WTC11 (cell line): ENCODE measurements around the gene RTKN2. TPM values are rescaled to one million over a fixed set of nuclear protein-coding genes. Genes with fewer than 3 reads are reported as not detected.

Source experiments
- ATAC-seq: fragments of 200-7000 bp; cut with Tn5 transposase; 2 replicates; pipeline ENCODE4 v1.10.0; 2021; ENCODE audit warnings: mild to moderate bottlenecking, moderate library complexity
- CTCF ChIA-PET: fragments of 300-600 bp; sonication (Branson Sonifier 250); formaldehyde crosslinking; loops from one replicate; lab custom pipeline; 2021; ENCODE audit warnings: antibody characterized with exemption; lab: Charles Lee
- POLR2A ChIA-PET: fragments of 350-600 bp; sonication (Branson Sonifier 250); formaldehyde crosslinking; loops from one replicate; lab custom pipeline; 2021; ENCODE audit warnings: antibody characterized with exemption; lab: Charles Lee
- DNase-seq: peaks from one replicate; pipeline ENCODE4 v3.0.0; 2021; ENCODE audit warnings: low spot score
- H3K27ac Mint-ChIP-seq: 2 replicates; pipeline ENCODE4 v1.8.0; 2021; ENCODE audit warnings: mixed read lengths
- H3K27me3 Mint-ChIP-seq: 2 replicates; pipeline ENCODE4 v1.8.0; 2021; ENCODE audit warnings: low read depth, mild to moderate bottlenecking, moderate library complexity, mixed read lengths
- H3K36me3 Mint-ChIP-seq: 2 replicates; pipeline ENCODE4 v1.8.0; 2021; ENCODE audit warnings: mixed read lengths
- H3K4me1 Mint-ChIP-seq: 2 replicates; pipeline ENCODE4 v1.8.0; 2022; ENCODE audit warnings: mixed read lengths
- H3K4me3 Mint-ChIP-seq: 2 replicates; pipeline ENCODE4 v1.8.0; 2021; ENCODE audit warnings: mild to moderate bottlenecking, moderate library complexity, mixed read lengths
- H3K9me3 Mint-ChIP-seq: 2 replicates; pipeline ENCODE4 v1.8.0; 2021; ENCODE audit warnings: mixed read lengths
- JUN ChIP-seq: sonication (generic); formaldehyde crosslinking; IDR thresholded peaks from 2 replicates; pipeline ENCODE4 v1.8.0; 2023; ENCODE audit warnings: mild to moderate bottlenecking, missing genetic modification reagents
- KAT7 ChIP-seq: sonication (generic); formaldehyde crosslinking; IDR thresholded peaks from 2 replicates; pipeline ENCODE4 v1.8.1; 2023; ENCODE audit warnings: missing genetic modification reagents, mild to moderate bottlenecking, borderline replicate concordance
- NFE2L1 ChIP-seq: sonication (generic); formaldehyde crosslinking; IDR thresholded peaks from 2 replicates; pipeline ENCODE4 v1.8.1; 2023; ENCODE audit warnings: missing genetic modification reagents
- NR1H2 ChIP-seq: sonication (generic); formaldehyde crosslinking; IDR thresholded peaks from 2 replicates; pipeline ENCODE4 v1.9.0; 2021; ENCODE audit warnings: mild to moderate bottlenecking, moderate library complexity, missing genetic modification reagents
- RELA ChIP-seq: sonication (generic); formaldehyde crosslinking; IDR thresholded peaks from 2 replicates; pipeline ENCODE4 v1.8.1; 2022; ENCODE audit warnings: missing genetic modification reagents, mild to moderate bottlenecking, borderline replicate concordance
- ZNF219 ChIP-seq: sonication (generic); formaldehyde crosslinking; IDR thresholded peaks from 2 replicates; pipeline ENCODE4 v1.8.0; 2023; ENCODE audit warnings: missing genetic modification reagents, mild to moderate bottlenecking, borderline replicate concordance
- ZNF263 ChIP-seq: sonication (generic); formaldehyde crosslinking; IDR thresholded peaks from 2 replicates; pipeline ENCODE4 v1.8.1; 2022; ENCODE audit warnings: low read depth, mild to moderate bottlenecking, moderate library complexity, missing genetic modification reagents
- ZNF396 ChIP-seq: fragments of 250-450 bp; sonication (Bioruptor Pico); IDR thresholded peaks from 2 replicates; pipeline ENCODE4 v1.8.0; 2021; ENCODE audit warnings: mild to moderate bottlenecking, moderate library complexity, borderline replicate concordance
- ZNF416 ChIP-seq: fragments of 250-450 bp; sonication (Bioruptor Pico); IDR thresholded peaks from 2 replicates; pipeline ENCODE4 v1.9.0; 2021; ENCODE audit warnings: mild to moderate bottlenecking, inconsistent platforms
- total RNA-seq: library from RNA; stranded (reverse); gene quantifications from 3 replicates; pipeline ENCODE4 v1.2.3, GENCODE V29; 2021
- TF ChIP-seq, protein P1 (sequence below): sonication (generic); formaldehyde crosslinking; conservative IDR thresholded peaks from 2 replicates; pipeline ENCODE4 v1.8.1; 2023; ENCODE audit warnings: mild to moderate bottlenecking, low read depth, missing genetic modification reagents, moderate library complexity
- TF ChIP-seq, protein P2 (sequence below): fragments of 250-450 bp; sonication (Bioruptor Pico); IDR thresholded peaks from 2 replicates; pipeline ENCODE4 v1.9.0; 2021; ENCODE audit warnings: mild to moderate bottlenecking
- TF ChIP-seq, protein P3 (sequence below): fragments of 200-600 bp; IDR thresholded peaks from 2 replicates; pipeline ENCODE4 v1.8.0; 2022; ENCODE audit warnings: antibody characterized with exemption
- TF ChIP-seq, protein P4 (sequence below): sonication (generic); formaldehyde crosslinking; IDR thresholded peaks from 2 replicates; pipeline ENCODE4 v1.8.0; 2022; ENCODE audit warnings: mild to moderate bottlenecking, missing genetic modification reagents
- TF ChIP-seq, protein P5 (sequence below): fragments of 250-450 bp; sonication (Bioruptor Pico); IDR thresholded peaks from 2 replicates; pipeline ENCODE4 v1.9.0; 2021; ENCODE audit warnings: moderate library complexity, mild to moderate bottlenecking, inconsistent platforms, borderline replicate concordance
- TF ChIP-seq, protein P6 (sequence below): sonication (generic); formaldehyde crosslinking; IDR thresholded peaks from 2 replicates; pipeline ENCODE4 v1.8.1; 2023; ENCODE audit warnings: mild to moderate bottlenecking, missing genetic modification reagents, moderate library complexity
- TF ChIP-seq, protein P7 (sequence below): sonication (generic); formaldehyde crosslinking; IDR thresholded peaks from 2 replicates; pipeline ENCODE4 v1.8.1; 2023; ENCODE audit warnings: mild to moderate bottlenecking, moderate library complexity, missing genetic modification reagents
- TF ChIP-seq, protein P8 (sequence below): fragments of 250-450 bp; sonication (Bioruptor Pico); IDR thresholded peaks from 2 replicates; pipeline ENCODE4 v1.9.0; 2021; ENCODE audit warnings: mild to moderate bottlenecking
- TF ChIP-seq, protein P9 (sequence below): sonication (generic); formaldehyde crosslinking; IDR thresholded peaks from 2 replicates; pipeline ENCODE4 v1.8.0; 2022; ENCODE audit warnings: mild to moderate bottlenecking, missing genetic modification reagents

RTKN2 gene
- total RNA-seq, 1 experiment from 2014 or later, result 20.5 TPM

DNA sequence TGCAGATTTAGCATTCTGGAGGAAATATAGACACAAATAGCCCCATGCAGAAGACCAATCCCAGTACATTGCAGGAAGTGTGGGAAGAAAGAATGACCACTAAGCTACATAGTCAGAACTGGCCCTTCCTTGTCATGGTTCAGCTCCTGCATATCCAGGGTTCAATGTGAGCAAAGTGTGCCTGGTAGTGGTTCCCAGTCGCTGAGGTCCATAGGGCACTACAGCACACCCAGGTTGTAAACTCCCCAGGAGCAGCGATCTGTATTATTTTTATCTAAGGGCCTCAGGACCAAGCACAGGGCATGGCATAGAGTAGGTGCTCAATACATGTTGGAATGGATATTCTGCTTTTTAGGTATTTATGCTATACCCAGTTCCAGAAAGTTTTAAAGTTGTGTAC, 114.4 kb downstream of the RTKN2 start:
- no peaks in the 10 kb centered on the region for H3K27me3 Mint-ChIP-seq
- POLR2A ChIA-PET, result no interaction called here
- TF ChIP-seq, protein P1, sequence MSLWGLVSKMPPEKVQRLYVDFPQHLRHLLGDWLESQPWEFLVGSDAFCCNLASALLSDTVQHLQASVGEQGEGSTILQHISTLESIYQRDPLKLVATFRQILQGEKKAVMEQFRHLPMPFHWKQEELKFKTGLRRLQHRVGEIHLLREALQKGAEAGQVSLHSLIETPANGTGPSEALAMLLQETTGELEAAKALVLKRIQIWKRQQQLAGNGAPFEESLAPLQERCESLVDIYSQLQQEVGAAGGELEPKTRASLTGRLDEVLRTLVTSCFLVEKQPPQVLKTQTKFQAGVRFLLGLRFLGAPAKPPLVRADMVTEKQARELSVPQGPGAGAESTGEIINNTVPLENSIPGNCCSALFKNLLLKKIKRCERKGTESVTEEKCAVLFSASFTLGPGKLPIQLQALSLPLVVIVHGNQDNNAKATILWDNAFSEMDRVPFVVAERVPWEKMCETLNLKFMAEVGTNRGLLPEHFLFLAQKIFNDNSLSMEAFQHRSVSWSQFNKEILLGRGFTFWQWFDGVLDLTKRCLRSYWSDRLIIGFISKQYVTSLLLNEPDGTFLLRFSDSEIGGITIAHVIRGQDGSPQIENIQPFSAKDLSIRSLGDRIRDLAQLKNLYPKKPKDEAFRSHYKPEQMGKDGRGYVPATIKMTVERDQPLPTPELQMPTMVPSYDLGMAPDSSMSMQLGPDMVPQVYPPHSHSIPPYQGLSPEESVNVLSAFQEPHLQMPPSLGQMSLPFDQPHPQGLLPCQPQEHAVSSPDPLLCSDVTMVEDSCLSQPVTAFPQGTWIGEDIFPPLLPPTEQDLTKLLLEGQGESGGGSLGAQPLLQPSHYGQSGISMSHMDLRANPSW (CRISPR knock-in tag), result no peak
- TF ChIP-seq, protein P2, sequence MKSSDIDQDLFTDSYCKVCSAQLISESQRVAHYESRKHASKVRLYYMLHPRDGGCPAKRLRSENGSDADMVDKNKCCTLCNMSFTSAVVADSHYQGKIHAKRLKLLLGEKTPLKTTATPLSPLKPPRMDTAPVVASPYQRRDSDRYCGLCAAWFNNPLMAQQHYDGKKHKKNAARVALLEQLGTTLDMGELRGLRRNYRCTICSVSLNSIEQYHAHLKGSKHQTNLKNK, result no peak
- TF ChIP-seq, protein P3, sequence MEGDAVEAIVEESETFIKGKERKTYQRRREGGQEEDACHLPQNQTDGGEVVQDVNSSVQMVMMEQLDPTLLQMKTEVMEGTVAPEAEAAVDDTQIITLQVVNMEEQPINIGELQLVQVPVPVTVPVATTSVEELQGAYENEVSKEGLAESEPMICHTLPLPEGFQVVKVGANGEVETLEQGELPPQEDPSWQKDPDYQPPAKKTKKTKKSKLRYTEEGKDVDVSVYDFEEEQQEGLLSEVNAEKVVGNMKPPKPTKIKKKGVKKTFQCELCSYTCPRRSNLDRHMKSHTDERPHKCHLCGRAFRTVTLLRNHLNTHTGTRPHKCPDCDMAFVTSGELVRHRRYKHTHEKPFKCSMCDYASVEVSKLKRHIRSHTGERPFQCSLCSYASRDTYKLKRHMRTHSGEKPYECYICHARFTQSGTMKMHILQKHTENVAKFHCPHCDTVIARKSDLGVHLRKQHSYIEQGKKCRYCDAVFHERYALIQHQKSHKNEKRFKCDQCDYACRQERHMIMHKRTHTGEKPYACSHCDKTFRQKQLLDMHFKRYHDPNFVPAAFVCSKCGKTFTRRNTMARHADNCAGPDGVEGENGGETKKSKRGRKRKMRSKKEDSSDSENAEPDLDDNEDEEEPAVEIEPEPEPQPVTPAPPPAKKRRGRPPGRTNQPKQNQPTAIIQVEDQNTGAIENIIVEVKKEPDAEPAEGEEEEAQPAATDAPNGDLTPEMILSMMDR, result no peak
- TF ChIP-seq NFE2L1 (CRISPR knock-in tag) (no peak), RELA (CRISPR knock-in tag) (no peak), ZNF416 (CRISPR knock-in tag) (no peak), NR1H2 (CRISPR knock-in tag) (no peak), JUN (CRISPR knock-in tag) (no peak), KAT7 (no peak), ZNF219 (no peak), ZNF396 (no peak), ZNF263 (no peak)
- TF ChIP-seq, protein P4, sequence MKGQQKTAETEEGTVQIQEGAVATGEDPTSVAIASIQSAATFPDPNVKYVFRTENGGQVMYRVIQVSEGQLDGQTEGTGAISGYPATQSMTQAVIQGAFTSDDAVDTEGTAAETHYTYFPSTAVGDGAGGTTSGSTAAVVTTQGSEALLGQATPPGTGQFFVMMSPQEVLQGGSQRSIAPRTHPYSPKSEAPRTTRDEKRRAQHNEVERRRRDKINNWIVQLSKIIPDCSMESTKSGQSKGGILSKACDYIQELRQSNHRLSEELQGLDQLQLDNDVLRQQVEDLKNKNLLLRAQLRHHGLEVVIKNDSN (CRISPR knock-in tag), result no peak
- TF ChIP-seq, protein P5, sequence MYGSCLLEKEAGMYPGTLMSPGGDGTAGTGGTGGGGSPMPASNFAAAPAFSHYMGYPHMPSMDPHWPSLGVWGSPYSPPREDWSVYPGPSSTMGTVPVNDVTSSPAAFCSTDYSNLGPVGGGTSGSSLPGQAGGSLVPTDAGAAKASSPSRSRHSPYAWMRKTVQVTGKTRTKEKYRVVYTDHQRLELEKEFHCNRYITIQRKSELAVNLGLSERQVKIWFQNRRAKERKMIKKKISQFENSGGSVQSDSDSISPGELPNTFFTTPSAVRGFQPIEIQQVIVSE (CRISPR knock-in tag), result no peak
- TF ChIP-seq, protein P6, sequence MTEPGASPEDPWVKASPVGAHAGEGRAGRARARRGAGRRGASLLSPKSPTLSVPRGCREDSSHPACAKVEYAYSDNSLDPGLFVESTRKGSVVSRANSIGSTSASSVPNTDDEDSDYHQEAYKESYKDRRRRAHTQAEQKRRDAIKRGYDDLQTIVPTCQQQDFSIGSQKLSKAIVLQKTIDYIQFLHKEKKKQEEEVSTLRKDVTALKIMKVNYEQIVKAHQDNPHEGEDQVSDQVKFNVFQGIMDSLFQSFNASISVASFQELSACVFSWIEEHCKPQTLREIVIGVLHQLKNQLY (CRISPR knock-in tag), result no peak
- TF ChIP-seq, protein P7, sequence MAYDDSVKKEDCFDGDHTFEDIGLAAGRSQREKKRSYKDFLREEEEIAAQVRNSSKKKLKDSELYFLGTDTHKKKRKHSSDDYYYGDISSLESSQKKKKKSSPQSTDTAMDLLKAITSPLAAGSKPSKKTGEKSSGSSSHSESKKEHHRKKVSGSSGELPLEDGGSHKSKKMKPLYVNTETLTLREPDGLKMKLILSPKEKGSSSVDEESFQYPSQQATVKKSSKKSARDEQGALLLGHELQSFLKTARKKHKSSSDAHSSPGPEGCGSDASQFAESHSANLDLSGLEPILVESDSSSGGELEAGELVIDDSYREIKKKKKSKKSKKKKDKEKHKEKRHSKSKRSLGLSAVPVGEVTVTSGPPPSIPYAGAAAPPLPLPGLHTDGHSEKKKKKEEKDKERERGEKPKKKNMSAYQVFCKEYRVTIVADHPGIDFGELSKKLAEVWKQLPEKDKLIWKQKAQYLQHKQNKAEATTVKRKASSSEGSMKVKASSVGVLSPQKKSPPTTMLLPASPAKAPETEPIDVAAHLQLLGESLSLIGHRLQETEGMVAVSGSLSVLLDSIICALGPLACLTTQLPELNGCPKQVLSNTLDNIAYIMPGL (CRISPR knock-in tag), result no peak
- TF ChIP-seq, protein P8, sequence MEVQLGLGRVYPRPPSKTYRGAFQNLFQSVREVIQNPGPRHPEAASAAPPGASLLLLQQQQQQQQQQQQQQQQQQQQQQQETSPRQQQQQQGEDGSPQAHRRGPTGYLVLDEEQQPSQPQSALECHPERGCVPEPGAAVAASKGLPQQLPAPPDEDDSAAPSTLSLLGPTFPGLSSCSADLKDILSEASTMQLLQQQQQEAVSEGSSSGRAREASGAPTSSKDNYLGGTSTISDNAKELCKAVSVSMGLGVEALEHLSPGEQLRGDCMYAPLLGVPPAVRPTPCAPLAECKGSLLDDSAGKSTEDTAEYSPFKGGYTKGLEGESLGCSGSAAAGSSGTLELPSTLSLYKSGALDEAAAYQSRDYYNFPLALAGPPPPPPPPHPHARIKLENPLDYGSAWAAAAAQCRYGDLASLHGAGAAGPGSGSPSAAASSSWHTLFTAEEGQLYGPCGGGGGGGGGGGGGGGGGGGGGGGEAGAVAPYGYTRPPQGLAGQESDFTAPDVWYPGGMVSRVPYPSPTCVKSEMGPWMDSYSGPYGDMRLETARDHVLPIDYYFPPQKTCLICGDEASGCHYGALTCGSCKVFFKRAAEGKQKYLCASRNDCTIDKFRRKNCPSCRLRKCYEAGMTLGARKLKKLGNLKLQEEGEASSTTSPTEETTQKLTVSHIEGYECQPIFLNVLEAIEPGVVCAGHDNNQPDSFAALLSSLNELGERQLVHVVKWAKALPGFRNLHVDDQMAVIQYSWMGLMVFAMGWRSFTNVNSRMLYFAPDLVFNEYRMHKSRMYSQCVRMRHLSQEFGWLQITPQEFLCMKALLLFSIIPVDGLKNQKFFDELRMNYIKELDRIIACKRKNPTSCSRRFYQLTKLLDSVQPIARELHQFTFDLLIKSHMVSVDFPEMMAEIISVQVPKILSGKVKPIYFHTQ (CRISPR knock-in tag), result no peak
- TF ChIP-seq, protein P9, sequence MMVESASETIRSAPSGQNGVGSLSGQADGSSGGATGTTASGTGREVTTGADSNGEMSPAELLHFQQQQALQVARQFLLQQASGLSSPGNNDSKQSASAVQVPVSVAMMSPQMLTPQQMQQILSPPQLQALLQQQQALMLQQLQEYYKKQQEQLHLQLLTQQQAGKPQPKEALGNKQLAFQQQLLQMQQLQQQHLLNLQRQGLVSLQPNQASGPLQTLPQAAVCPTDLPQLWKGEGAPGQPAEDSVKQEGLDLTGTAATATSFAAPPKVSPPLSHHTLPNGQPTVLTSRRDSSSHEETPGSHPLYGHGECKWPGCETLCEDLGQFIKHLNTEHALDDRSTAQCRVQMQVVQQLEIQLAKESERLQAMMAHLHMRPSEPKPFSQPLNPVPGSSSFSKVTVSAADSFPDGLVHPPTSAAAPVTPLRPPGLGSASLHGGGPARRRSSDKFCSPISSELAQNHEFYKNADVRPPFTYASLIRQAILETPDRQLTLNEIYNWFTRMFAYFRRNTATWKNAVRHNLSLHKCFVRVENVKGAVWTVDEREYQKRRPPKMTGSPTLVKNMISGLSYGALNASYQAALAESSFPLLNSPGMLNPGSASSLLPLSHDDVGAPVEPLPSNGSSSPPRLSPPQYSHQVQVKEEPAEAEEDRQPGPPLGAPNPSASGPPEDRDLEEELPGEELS (CRISPR knock-in tag), result no peak
- TF ChIP-seq, all 79 proteins: peak for 0
- Mint-ChIP-seq H3K36me3 (no peaks in the 10 kb centered on the region), H3K9me3 (0 out of 2 replicates have a peak, but pooled peaks cover 5% of the 10 kb centered on the region), H3K4me3 (no peak overlapping the region), H3K27ac (no peak overlapping the region), H3K4me1 (no peaks in the 10 kb centered on the region)
- CTCF ChIA-PET, result no interaction called here
- DNase-seq (no peak), ATAC-seq (no peak)
